Measurements from ENCODE around the gene POMT2.
A peak's percentile ranks its signal among the peaks of the same experiment; 100 is the strongest.

The POMT2 gene

DNA sequence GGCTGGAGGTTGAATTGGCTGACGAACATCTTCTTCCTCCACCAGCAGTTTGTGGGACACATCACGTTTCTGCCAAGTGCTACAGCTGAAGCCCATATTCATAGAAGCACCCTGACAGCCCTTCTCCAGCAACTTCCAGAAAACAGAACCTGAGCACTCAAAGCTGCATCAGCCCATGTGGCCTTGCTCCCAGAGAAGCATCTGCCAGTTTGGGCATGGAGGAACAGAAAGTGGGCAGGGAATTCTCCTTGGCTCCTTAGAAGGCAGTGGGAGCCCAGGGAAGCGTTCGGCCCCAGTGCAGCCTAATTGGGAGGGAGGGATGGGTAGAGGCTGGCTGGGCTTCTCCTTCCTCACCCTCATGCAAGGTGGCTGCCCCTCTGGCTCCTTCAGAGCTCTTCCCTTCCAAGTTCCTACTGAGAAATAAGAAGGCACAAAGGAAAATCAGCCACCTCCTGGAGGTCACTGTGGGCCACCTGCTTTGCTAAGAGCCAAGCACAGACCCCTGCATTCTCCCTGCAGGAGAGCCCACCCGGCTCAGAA is 45.6 kb downstream of the POMT2 start:
- Mint-ChIP-seq H3K27ac (no peak overlapping the region), H3K27me3 (peaks cover 24 to 29% of the 10 kb centered on the region in 2 donors), H3K4me3 (no peak overlapping the region), H3K9me3 (no peaks in the 10 kb centered on the region), H3K36me3 (peaks cover 26 to 51% of the 10 kb centered on the region in 2 donors), H3K4me1 (peaks cover 3 to 13% of the 10 kb centered on the region in 2 donors)
- ATAC-seq (replicated peaks) (no peak), DNase-seq (no peak)

- H3K27ac Mint-ChIP-seq = no peak overlapping the region
Measured at GRCh38 chr14:77273796-77274195, 46.9 kb downstream of the POMT2 start.

DNA sequence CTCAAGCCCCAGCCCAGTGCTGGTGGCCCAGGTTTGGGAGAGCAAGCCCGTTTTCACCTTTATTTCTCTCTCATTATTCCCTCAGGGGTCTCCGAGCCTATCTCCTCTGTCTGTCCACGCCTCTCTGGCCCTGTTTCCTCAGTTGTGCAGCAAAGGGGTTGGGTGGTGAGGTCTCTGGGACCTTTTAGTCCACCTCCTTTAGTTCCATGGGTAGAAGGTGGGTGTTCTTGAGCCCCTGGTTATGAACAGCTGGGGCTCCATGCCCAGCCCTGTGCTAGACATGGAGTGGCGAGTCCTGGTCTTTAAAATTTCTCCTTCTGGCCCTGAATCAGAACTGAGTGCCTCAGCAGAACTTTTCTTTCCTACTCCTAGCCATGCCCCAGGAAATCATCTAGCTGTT is 48.4 kb downstream of the POMT2 start:
- Mint-ChIP-seq H3K9me3 (peaks cover 2 to 6% of the 10 kb centered on the region in 2 donors), H3K4me3 (no peak overlapping the region), H3K36me3 (peaks cover 15 to 36% of the 10 kb centered on the region in 2 donors), H3K27me3 (peaks cover 42 to 54% of the 10 kb centered on the region in 2 donors), H3K27ac (no peak overlapping the region), H3K4me1 (peaks cover 5 to 18% of the 10 kb centered on the region in 2 donors)
- DNase-seq (no peak), ATAC-seq (replicated peaks) (no peak)

More at GRCh38 chr14:77273796-77274195, 46.9 kb downstream of the POMT2 start:
- Mint-ChIP-seq H3K27me3 (peaks cover 30 to 42% of the 10 kb centered on the region in 2 donors), H3K4me1 (peaks cover 5 to 18% of the 10 kb centered on the region in 2 donors), H3K36me3 (peaks cover 19 to 40% of the 10 kb centered on the region in 2 donors), H3K4me3 (no peak overlapping the region), H3K9me3 (no peaks in the 10 kb centered on the region)
- ATAC-seq (replicated peaks) = no peak
- no peak for DNase-seq

DNA sequence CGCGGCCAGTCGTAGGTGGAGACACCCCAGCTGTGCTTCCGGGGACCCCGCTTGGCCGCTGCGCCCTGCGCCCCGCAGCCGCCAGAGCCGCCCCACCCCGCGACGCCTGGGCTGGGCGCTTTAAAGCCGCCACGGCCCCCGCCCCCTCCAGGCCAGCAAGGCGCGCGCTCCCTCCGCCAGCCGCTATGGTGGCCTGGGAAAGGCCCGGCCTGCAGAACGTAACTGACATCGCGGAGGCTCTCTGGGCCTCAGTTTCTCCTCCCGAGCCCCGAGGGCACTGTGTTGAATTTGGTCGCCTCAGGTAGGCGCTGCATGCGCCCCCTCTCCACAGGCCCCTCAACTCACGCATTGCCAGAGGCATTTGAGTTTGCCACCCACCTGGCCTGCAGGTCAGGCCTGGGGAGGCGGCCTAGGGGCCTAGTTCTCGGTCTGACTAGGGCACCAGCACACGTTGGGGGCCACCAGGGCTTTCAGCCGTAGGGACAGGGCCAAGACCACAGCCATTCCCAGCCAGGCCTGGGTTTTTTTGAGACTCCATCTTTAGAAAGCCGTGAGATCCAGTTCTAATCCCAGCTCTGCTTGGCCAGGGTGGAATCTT is 49.5 kb downstream of the POMT2 start, which contains the start of gene NGB:
Gene NGB, minus strand, starts transcription at position 94 of the 598 bp plus-strand sequence. CDS start 269 bp downstream, outside the sequence.
- Mint-ChIP-seq H3K36me3 (peaks cover 6 to 30% of the 10 kb centered on the region in 2 donors), H3K27me3 (peaks cover 42 to 54% of the 10 kb centered on the region in 2 donors), H3K4me1 (peaks cover 5 to 18% of the 10 kb centered on the region in 2 donors), H3K4me3 (peak within 1 kb of the TSS in 1 of 2 donors; percentile 37), H3K27ac (no peak within 1 kb of the TSS), H3K9me3 (peaks cover 2 to 6% of the 10 kb centered on the region in 2 donors)
- DNase-seq (no peak), ATAC-seq (replicated peaks) (no peak)

DNA sequence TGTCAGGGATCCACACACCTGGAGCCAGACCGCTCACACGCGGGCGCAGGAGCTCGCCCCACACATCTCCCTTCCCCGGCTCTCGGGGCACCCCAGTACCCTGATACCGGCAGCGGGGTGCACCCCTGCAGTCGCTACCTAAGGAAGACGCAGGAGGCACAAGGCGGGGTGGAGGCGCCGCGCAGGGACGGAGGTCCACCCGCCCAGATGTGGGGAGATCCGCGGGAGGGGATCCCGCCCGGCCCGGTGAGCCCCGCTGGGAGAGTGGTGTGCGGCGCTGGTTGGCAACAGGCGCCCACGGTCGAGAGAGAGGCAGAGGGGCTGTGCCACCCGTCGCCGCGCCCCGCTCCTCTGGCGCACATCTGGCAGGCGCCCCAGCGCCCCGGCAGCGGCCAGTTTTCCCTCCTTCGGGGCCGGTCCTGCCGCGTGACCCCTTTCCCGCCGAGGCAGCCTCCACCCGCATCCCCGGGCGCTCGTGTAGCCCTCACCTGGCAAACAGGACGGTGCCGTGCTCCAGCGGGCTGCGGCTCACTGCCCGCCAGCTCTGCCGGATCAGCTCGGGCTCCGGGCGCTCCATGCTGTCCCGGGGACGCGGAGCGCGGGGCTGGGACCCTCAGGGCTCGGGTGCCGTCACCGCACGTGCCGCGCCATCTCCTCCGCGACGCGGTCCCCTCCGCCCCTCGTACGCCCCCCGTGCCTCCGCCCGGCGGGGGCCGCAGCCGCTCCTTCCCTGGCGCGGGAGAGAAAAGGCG is 50.1 kb downstream of the POMT2 start:
- DNase-seq (no peak), ATAC-seq (replicated peaks) (no peak)
- H3K9me3 Mint-ChIP-seq = peaks cover 2 to 6% of the 10 kb centered on the region in 2 donors
- no peak overlapping the region for H3K27ac Mint-ChIP-seq
- peaks cover 42 to 54% of the 10 kb centered on the region in 2 donors for H3K27me3 Mint-ChIP-seq
- peaks cover 2 to 26% of the 10 kb centered on the region in 2 donors for H3K36me3 Mint-ChIP-seq
- H3K4me1 Mint-ChIP-seq = peaks cover 5 to 18% of the 10 kb centered on the region in 2 donors
- peak overlapping the region in 1 of 2 donors; percentile 25 for H3K4me3 Mint-ChIP-seq

DNA sequence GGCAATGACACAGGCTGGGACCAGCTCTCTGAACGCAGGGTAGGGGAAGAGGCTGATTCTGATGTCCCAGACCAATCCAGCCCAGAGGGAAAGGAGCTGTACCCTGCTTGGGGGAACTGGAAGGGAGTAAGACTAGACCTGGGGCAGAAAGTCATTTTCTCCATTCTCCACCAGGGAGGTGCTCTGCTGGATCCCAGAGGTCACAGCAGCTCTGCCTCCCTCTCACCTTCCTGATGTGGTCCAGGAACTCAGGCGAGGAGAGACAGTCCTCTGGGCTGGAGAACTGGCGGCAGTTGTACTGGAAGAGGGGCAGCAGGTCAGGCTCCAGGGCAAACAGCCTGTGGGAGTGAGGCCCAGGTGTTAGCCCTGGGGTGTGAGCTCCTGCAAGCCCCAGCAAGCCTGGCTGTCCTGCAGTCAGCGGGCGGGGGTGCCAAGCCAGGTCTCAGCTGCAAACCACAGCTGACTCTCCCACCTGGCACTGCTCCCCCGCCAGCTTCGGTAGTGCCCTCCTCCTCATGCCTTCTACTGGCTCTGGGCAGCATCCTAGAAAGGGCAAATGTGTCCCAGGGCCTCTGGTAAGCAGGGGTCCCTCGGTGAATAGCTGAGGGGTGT is 51.6 kb downstream of the POMT2 start:
- Mint-ChIP-seq H3K36me3 (peaks cover 0 to 17% of the 10 kb centered on the region in 2 donors), H3K4me1 (peaks cover 12 to 18% of the 10 kb centered on the region in 2 donors), H3K27me3 (peaks cover 42 to 54% of the 10 kb centered on the region in 2 donors), H3K4me3 (no peak overlapping the region), H3K9me3 (peaks cover 2 to 6% of the 10 kb centered on the region in 2 donors), H3K27ac (no peak overlapping the region)
- no peak for DNase-seq
- ATAC-seq (replicated peaks) = no peak

GRCh38 chr14:77267937-77268699 is 52.6 kb downstream of the POMT2 start:
- no peak overlapping the region for H3K27ac Mint-ChIP-seq
- H3K9me3 Mint-ChIP-seq = peaks cover 2 to 6% of the 10 kb centered on the region in 2 donors
- no peak for ATAC-seq (replicated peaks)
- DNase-seq = no peak
- peaks cover 0 to 11% of the 10 kb centered on the region in 2 donors for H3K36me3 Mint-ChIP-seq
- H3K4me3 Mint-ChIP-seq = no peak overlapping the region
- peaks cover 42 to 54% of the 10 kb centered on the region in 2 donors for H3K27me3 Mint-ChIP-seq
- H3K4me1 Mint-ChIP-seq = peaks cover 12 to 18% of the 10 kb centered on the region in 2 donors

- H3K27ac Mint-ChIP-seq = no peak overlapping the region
- peaks cover 12% of the 10 kb centered on the region in 2 donors for H3K4me1 Mint-ChIP-seq
- DNase-seq (no peak), ATAC-seq (replicated peaks) (no peak)
- peaks cover 26 to 38% of the 10 kb centered on the region in 2 donors for H3K27me3 Mint-ChIP-seq
- H3K36me3 Mint-ChIP-seq = peaks cover 0 to 5% of the 10 kb centered on the region in 2 donors
- H3K9me3 Mint-ChIP-seq = peaks cover 2 to 6% of the 10 kb centered on the region in 2 donors
- H3K4me3 Mint-ChIP-seq = no peak overlapping the region
Measured at GRCh38 chr14:77266336-77266735, 54.3 kb downstream of the POMT2 start.

- Mint-ChIP-seq H3K27ac (no peak overlapping the region), H3K4me3 (no peak overlapping the region), H3K4me1 (peaks cover 9 to 12% of the 10 kb centered on the region in 2 donors), H3K36me3 (peaks cover 0 to 5% of the 10 kb centered on the region in 2 donors), H3K27me3 (peaks cover 26 to 36% of the 10 kb centered on the region in 2 donors), H3K9me3 (peaks cover 2 to 6% of the 10 kb centered on the region in 2 donors)
- ATAC-seq (replicated peaks) (no peak), DNase-seq (no peak)
Measured at GRCh38 chr14:77265561-77266335, 54.9 kb downstream of the POMT2 start.

GRCh38 chr14:77265187-77265515 is 55.5 kb downstream of the POMT2 start:
- H3K4me1 Mint-ChIP-seq = peaks cover 5 to 10% of the 10 kb centered on the region in 2 donors
- no peak overlapping the region for H3K27ac Mint-ChIP-seq
- peaks cover 2 to 6% of the 10 kb centered on the region in 2 donors for H3K9me3 Mint-ChIP-seq
- H3K36me3 Mint-ChIP-seq = peaks cover 0 to 5% of the 10 kb centered on the region in 2 donors
- peaks cover 23 to 31% of the 10 kb centered on the region in 2 donors for H3K27me3 Mint-ChIP-seq
- no peak for DNase-seq
- peak in 1 of 2 donors; percentile 14 for ATAC-seq (replicated peaks)
- H3K4me3 Mint-ChIP-seq = no peak overlapping the region

DNA sequence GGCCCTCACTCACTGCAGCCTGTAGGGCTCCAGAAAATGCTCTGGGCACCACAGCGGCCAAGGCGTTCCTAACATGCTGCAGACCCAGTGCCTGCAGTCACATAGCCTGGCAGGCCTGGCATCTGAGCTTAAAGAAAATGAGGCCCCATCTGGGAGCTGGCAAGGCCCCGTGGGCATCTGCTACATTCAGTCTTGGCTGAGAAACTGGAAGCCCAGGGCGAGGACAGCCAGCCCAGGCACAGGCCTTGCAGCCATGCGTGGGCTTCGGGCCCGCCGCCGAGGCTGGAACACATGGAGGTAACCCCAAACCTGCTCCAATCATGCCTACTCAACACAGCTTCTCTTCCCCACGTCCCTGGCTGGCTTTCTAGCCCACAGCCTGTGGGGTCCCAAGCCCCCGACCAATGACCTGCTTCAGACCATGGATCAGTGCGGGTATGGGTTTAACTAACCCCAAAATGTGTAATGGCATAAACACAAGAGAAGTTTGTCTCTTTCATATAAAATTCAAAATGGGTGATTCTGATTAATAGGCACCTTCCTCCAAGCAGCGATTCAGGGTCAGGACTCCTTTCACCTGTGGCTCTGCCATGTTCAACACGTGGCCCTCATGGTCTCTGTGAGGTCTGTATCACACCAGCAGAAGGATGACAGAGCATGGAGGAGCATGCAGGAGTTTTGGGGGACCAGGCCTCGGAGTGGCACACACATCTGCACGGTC is 56.1 kb downstream of the POMT2 start:
- Mint-ChIP-seq H3K4me3 (no peak overlapping the region), H3K9me3 (peaks cover 2 to 6% of the 10 kb centered on the region in 2 donors), H3K27me3 (peaks cover 21 to 27% of the 10 kb centered on the region in 2 donors), H3K4me1 (peaks cover under 1 to 7% of the 10 kb centered on the region in 2 donors), H3K36me3 (peaks cover 0 to 5% of the 10 kb centered on the region in 2 donors), H3K27ac (no peak overlapping the region)
- no peak for DNase-seq
- ATAC-seq (replicated peaks) = no peak

GRCh38 chr14:77260631-77261030 is 60.1 kb downstream of the POMT2 start:
- ATAC-seq (replicated peaks) (peak in 1 of 2 donors; percentile 41), DNase-seq (no peak)
- H3K9me3 Mint-ChIP-seq = no peaks in the 10 kb centered on the region
- no peak overlapping the region for H3K4me3 Mint-ChIP-seq
- H3K36me3 Mint-ChIP-seq = no peaks in the 10 kb centered on the region
- no peak overlapping the region for H3K27ac Mint-ChIP-seq
- peaks cover 0 to 7% of the 10 kb centered on the region in 2 donors for H3K4me1 Mint-ChIP-seq
- peaks cover 12 to 15% of the 10 kb centered on the region in 2 donors for H3K27me3 Mint-ChIP-seq
